K562 (cell line): Measurements from ENCODE around the gene TELO2. TPM values are rescaled to one million over a fixed set of nuclear protein-coding genes. Genes with fewer than 3 reads are reported as not detected.
A peak's percentile ranks its signal among the peaks of the same experiment; 100 is the strongest.

Experiments
- ARID4B ChIP-seq: sonication (generic); formaldehyde crosslinking; IDR thresholded peaks from 2 replicates; pipeline ENCODE4 v1.8.0; 2022; ENCODE audit warnings: mild to moderate bottlenecking, missing genetic modification reagents
- CREM ChIP-seq: IDR thresholded peaks from 2 replicates; pipeline ENCODE4 v1.6.1; 2014; ENCODE audit warnings: antibody characterized with exemption, low read depth
- HDAC8 ChIP-seq: fragments of 450-650 bp; IDR thresholded peaks from 2 replicates; pipeline ENCODE4 v1.6.1; 2016; ENCODE audit warnings: mild to moderate bottlenecking, missing genetic modification characterization, moderate library complexity, missing compliant biosample characterization
- KLF13 ChIP-seq: fragments of 450-650 bp; IDR thresholded peaks from 2 replicates; pipeline ENCODE4 v1.6.1; 2016; ENCODE audit warnings: missing genetic modification characterization, low read depth, mild to moderate bottlenecking, missing compliant biosample characterization, moderate library complexity, borderline replicate concordance
- LEF1 ChIP-seq: fragments of 450-650 bp; IDR thresholded peaks from 2 replicates; pipeline ENCODE4 v1.6.1; 2016; ENCODE audit warnings: mild to moderate bottlenecking
- MEF2A ChIP-seq: IDR thresholded peaks from 2 replicates; pipeline ENCODE4 v1.6.1; 2011; ENCODE audit warnings: low read depth, mild to moderate bottlenecking, low read length, moderate library complexity; ENCODE audit not compliant: control insufficient read depth
- NBN ChIP-seq: fragments of 450-650 bp; IDR thresholded peaks from 2 replicates; pipeline ENCODE4 v1.6.1; 2016; ENCODE audit warnings: low read depth, mild to moderate bottlenecking
- NFATC3 ChIP-seq: fragments of 450-650 bp; IDR thresholded peaks from 2 replicates; pipeline ENCODE4 v1.6.1; 2017; ENCODE audit warnings: mild to moderate bottlenecking
- RBM17 ChIP-seq: fragments of 200-400 bp; formaldehyde crosslinking; IDR thresholded peaks from 2 replicates; pipeline ENCODE4 v1.6.1; 2017; ENCODE audit warnings: low read depth, mild to moderate bottlenecking, low read length, borderline replicate concordance
- RBM22 ChIP-seq: fragments of 200-400 bp; formaldehyde crosslinking; IDR thresholded peaks from 2 replicates; pipeline ENCODE4 v1.6.1; 2018; ENCODE audit warnings: low read length, low read depth; ENCODE audit not compliant: poor library complexity, severe bottlenecking
- SAP30 ChIP-seq: fragments of 200-600 bp; sonication (generic); IDR thresholded peaks from 2 replicates; pipeline ENCODE4 v1.6.1; 2012; ENCODE audit warnings: borderline replicate concordance, low read depth, mild to moderate bottlenecking, moderate library complexity, low read length, control low read depth, inconsistent platforms; ENCODE audit not compliant: insufficient read depth, poor library complexity, severe bottlenecking
- ZNF780A ChIP-seq: fragments of 250-450 bp; sonication (Bioruptor Pico); IDR thresholded peaks from 2 replicates; pipeline ENCODE4 v1.5.0; 2021; ENCODE audit warnings: mild to moderate bottlenecking
- polyA plus RNA-seq, 8 experiments: library from polyadenylated mRNA; depleted of rRNA in 4 of 8; stranded (reverse) in 5 of 8; unstranded in 3 of 8; fragments of >200 nt; fragmentation: Nextera tagmentation in 2 of 8; fragmentation: Illumina TruSeq in 1 of 8; extraction: Ambion mirVana in 2 of 8; extraction: Trizol in 1 of 8; gene quantifications; 2 replicates each; pipeline versions ENCODE4 v1.2.1 to v1.2.3, GENCODE V29; 2011 to 2014; ENCODE audit warnings: inconsistent platforms in 1 of 8, missing spikeins in 1 of 8
- total RNA-seq, 7 experiments: library from RNA; depleted of rRNA in 6 of 7; stranded (reverse); fragments of >200 nt in 6 of 7; fragmentation: Illumina TruSeq in 2 of 7; extraction: Trizol in 2 of 7; gene quantifications; 2 replicates each; pipeline versions ENCODE4 v1.2.1 to v1.2.3, GENCODE V29; 2011 to 2021; ENCODE audit warnings: low replicate concordance in 1 of 7
- TF ChIP-seq, protein P1 (sequence below): fragments of 450-650 bp; formaldehyde crosslinking; conservative IDR thresholded peaks from 2 replicates; pipeline ENCODE4 v1.4.0; 2022; ENCODE audit warnings: mild to moderate bottlenecking, missing genetic modification characterization
- TF ChIP-seq, protein P2 (sequence below): sonication (generic); formaldehyde crosslinking; IDR thresholded peaks from 2 replicates; pipeline ENCODE4 v1.9.0; 2022; ENCODE audit warnings: mild to moderate bottlenecking, missing genetic modification reagents
- TF ChIP-seq, protein P3 (sequence below): fragments of 450-650 bp; IDR thresholded peaks from 2 replicates; pipeline ENCODE4 v1.6.1; 2018; ENCODE audit warnings: mild to moderate bottlenecking, low read depth; ENCODE audit not compliant: partially characterized antibody
- TF ChIP-seq, protein P4 (sequence below): fragments of 250-450 bp; sonication (Bioruptor Pico); IDR thresholded peaks from 2 replicates; pipeline ENCODE4 v1.5.0; 2021; ENCODE audit warnings: mild to moderate bottlenecking, borderline replicate concordance

TELO2 gene
- total and polyA plus RNA-seq, 9 of the 15 experiments (the other 6 are each of a cell fraction or from before 2014, with no cell fraction given): 0.51 to 91.8 (median 14.5) TPM

DNA sequence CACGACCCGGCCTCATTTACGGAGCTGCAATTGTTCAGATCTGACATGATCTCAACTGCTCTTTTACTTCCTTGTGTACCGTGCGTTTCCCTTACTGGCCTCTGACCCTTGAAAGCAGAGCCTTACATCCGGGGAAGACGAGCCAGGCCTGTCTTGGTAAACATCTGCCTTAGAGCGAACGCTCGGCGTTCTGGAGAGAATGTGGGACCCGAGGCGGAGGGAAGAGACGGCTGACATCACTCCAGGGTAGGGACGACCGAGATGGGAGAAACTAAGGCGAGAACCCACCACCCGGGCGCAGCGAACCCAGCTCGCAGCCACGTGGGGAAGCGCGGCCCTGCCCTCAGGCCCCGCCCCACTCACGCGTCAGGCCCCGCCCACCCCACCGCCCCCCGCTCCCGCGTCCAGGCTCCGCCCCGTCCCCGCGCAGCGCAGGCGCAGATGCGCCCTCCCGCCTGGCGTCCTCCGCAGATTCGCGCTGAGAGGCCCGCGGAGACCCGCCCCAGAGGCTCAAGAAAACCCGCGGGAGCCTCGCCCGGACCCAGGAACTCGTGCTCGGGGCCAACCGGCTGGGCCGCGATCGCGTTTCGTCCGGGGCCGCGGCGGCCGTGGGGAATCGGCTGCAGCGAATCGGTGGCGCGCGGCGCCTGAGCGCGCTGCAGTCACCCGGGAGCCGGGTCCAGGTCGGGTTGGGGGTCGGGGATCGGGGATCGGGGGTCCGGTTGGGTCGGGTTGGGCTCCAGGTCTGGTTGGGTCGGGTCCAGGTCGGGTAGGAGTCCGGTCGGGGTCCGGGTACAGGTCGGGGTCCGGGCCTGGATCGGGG, at the start of gene TELO2 (continued):
- no peak for TF ChIP-seq RBM17
- TF ChIP-seq MEF2A: no peak
- no peak for TF ChIP-seq NFATC3
- TF ChIP-seq, protein P1, sequence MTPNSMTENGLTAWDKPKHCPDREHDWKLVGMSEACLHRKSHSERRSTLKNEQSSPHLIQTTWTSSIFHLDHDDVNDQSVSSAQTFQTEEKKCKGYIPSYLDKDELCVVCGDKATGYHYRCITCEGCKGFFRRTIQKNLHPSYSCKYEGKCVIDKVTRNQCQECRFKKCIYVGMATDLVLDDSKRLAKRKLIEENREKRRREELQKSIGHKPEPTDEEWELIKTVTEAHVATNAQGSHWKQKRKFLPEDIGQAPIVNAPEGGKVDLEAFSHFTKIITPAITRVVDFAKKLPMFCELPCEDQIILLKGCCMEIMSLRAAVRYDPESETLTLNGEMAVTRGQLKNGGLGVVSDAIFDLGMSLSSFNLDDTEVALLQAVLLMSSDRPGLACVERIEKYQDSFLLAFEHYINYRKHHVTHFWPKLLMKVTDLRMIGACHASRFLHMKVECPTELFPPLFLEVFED (CRISPR knock-in tag): 0 out of 2 replicates have a peak, but pooled peaks have one; percentile 8
- TF ChIP-seq ZNF780A (CRISPR knock-in tag): no peak
- TF ChIP-seq, protein P2, sequence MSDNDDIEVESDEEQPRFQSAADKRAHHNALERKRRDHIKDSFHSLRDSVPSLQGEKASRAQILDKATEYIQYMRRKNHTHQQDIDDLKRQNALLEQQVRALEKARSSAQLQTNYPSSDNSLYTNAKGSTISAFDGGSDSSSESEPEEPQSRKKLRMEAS (CRISPR knock-in tag): peak; percentile 94
- TF ChIP-seq, protein P3, sequence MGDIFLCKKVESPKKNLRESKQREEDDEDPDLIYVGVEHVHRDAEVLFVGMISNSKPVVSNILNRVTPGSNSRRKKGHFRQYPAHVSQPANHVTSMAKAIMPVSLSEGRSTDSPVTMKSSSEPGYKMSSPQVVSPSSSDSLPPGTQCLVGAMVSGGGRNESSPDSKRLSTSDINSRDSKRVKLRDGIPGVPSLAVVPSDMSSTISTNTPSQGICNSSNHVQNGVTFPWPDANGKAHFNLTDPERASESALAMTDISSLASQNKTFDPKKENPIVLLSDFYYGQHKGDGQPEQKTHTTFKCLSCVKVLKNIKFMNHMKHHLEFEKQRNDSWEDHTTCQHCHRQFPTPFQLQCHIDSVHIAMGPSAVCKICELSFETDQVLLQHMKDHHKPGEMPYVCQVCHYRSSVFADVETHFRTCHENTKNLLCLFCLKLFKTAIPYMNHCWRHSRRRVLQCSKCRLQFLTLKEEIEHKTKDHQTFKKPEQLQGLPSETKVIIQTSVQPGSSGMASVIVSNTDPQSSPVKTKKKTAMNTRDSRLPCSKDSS: no peak
- TF ChIP-seq SAP30: peak; percentile 93
- no peak; the same call in 1 of the 2 replicates for TF ChIP-seq HDAC8 (tag)
- peak; percentile 37; the same call in 1 of the 2 replicates for TF ChIP-seq CREM
- peak; percentile 95 for TF ChIP-seq ARID4B (CRISPR knock-in tag)
- TF ChIP-seq, protein P4, sequence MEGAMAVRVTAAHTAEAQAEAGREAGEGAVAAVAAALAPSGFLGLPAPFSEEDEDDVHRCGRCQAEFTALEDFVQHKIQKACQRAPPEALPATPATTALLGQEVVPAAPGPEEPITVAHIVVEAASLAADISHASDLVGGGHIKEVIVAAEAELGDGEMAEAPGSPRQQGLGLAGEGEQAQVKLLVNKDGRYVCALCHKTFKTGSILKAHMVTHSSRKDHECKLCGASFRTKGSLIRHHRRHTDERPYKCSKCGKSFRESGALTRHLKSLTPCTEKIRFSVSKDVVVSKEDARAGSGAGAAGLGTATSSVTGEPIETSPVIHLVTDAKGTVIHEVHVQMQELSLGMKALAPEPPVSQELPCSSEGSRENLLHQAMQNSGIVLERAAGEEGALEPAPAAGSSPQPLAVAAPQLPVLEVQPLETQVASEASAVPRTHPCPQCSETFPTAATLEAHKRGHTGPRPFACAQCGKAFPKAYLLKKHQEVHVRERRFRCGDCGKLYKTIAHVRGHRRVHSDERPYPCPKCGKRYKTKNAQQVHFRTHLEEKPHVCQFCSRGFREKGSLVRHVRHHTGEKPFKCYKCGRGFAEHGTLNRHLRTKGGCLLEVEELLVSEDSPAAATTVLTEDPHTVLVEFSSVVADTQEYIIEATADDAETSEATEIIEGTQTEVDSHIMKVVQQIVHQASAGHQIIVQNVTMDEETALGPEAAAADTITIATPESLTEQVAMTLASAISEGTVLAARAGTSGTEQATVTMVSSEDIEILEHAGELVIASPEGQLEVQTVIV (CRISPR knock-in tag): no peak
- peak; percentile 22 for TF ChIP-seq RBM22
- TF ChIP-seq KLF13: peak; percentile 41; the same call in 1 of the 2 replicates
- TF ChIP-seq LEF1: no peak
- TF ChIP-seq NBN: 0 out of 2 replicates have a peak, but pooled peaks have one; percentile 21
